ENCODE data around the gene NT5DC1.

Gene NT5DC1

GRCh38 chr6:116078945-116079344 lies 21.7 kb upstream of the NT5DC1 start:
- TF ChIP-seq CTCF (IDR thresholded peaks at IDR 0.05; ENCODE audit: low read depth, low read length, missing control alignments), result no peak
- Histone ChIP-seq H3K27ac (no peak overlapping the region), H3K36me3 (replicated peaks) (no peaks in the 10 kb centered on the region), H3K4me3 (ENCODE audit: low read depth, low read length) (no peak overlapping the region), H3K27me3 (replicated peaks) (no peaks in the 10 kb centered on the region)
- no peak for DNase-seq
- in situ Hi-C loops (cut with HindIII; ENCODE audit: low pct_ligation_motif_present, low sequenced_read_pairs), result no loop called here

DNA sequence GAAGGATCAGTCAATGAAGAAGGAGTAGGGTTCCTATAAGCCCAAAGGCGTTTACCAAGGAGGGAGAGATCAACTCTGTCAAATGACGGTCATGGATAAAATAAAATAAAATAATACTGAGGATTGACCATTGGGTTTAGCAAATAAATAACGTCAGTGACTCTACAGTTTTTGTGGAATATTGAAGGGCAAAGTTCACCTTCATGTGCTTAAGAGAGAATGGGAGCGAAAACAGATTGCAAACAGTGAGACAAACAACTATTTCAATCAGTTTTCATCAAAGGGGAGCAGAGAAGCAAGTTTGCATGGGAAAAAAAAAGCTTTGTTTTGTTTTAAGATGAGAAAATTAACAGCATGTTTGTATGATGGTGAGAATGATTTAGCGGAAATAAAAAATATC lies 17.6 kb upstream of the NT5DC1 start:
- Histone ChIP-seq H3K4me3 (ENCODE audit: low read depth, low read length) (no peak overlapping the region), H3K36me3 (replicated peaks) (no peaks in the 10 kb centered on the region), H3K27ac (no peak overlapping the region), H3K27me3 (replicated peaks) (no peaks in the 10 kb centered on the region)
- in situ Hi-C loops (cut with HindIII; ENCODE audit: low pct_ligation_motif_present, low sequenced_read_pairs), result no loop called here
- no peak for DNase-seq
- no peak for TF ChIP-seq CTCF (IDR thresholded peaks at IDR 0.05; ENCODE audit: low read depth, low read length, missing control alignments)

DNA sequence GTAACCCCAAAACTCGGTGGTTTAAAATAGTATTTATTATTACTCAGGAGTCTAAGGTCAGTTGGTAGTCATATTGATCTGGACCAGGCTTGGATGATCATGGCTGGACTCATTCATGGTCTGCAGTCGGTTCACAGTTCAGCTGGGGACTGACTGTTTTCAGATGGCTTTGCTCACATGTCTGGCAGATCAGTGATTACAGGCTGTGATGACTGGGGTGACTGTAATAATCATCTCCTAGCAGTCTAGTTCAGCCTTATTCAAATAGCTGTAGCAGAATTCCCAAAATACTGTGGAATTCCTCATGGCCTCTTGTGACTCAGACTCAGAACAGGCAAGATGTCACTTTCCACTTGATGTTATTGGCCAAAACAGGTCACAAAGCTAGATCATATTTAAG lies 16.4 kb upstream of the NT5DC1 start:
- H3K36me3 ChIP-seq (replicated peaks), result no peaks in the 10 kb centered on the region
- in situ Hi-C loops (cut with HindIII; ENCODE audit: low pct_ligation_motif_present, low sequenced_read_pairs), result no loop called here
- TF ChIP-seq CTCF (IDR thresholded peaks at IDR 0.05; ENCODE audit: low read depth, low read length, missing control alignments), result no peak
- no peak overlapping the region for H3K4me3 ChIP-seq (ENCODE audit: low read depth, low read length)
- no peak for DNase-seq
- no peaks in the 10 kb centered on the region for H3K27me3 ChIP-seq (replicated peaks)
- no peak overlapping the region for H3K27ac ChIP-seq

DNA sequence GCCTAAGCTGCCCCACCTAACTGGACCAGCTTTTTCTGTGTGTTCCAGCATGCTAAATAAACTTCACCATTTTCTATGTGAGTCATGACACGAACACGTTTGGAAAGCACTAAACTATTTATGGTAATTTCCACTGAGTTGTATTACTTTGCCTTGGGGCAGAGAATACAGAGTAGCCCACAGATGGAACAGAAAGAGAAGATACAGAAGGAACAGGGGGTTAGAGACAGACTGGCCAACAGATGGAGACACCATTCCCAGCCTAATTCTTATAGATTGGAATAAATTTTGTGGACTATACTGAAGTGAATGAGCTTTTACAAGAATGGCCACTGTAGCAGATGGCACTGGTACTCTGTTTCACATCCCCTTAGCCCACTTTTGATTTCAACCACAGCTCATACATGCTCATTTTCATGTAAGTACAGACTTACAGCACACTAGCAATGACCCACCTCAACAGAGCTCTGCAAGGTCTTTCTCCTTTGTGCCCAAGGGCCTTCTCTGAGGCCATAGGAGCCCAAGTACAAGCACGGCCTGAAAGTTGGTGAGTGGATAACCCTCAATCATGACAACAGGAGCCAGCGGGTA lies 13.1 kb upstream of the NT5DC1 start:
- H3K27me3 ChIP-seq (replicated peaks), result no peaks in the 10 kb centered on the region
- in situ Hi-C loops (cut with HindIII; ENCODE audit: low pct_ligation_motif_present, low sequenced_read_pairs), result no loop called here
- H3K4me3 ChIP-seq (ENCODE audit: low read depth, low read length), result no peak overlapping the region
- H3K36me3 ChIP-seq (replicated peaks), result no peaks in the 10 kb centered on the region
- no peak overlapping the region for H3K27ac ChIP-seq
- no peak for TF ChIP-seq CTCF (IDR thresholded peaks at IDR 0.05; ENCODE audit: low read depth, low read length, missing control alignments)
- DNase-seq, result peak; percentile 28

- no peak overlapping the region for H3K27ac ChIP-seq
- in situ Hi-C loops (cut with HindIII; ENCODE audit: low pct_ligation_motif_present, low sequenced_read_pairs), result no loop called here
- no peak for TF ChIP-seq CTCF (IDR thresholded peaks at IDR 0.05; ENCODE audit: low read depth, low read length, missing control alignments)
- no peak overlapping the region for H3K4me3 ChIP-seq (ENCODE audit: low read depth, low read length)
- DNase-seq, result peak; percentile 13
- no peaks in the 10 kb centered on the region for H3K36me3 ChIP-seq (replicated peaks)
- H3K27me3 ChIP-seq (replicated peaks), result no peaks in the 10 kb centered on the region
Observed at GRCh38 chr6:116088946-116089345, 11.7 kb upstream of the NT5DC1 start.

GRCh38 chr6:116090251-116090650 lies 10.4 kb upstream of the NT5DC1 start:
- H3K4me3 ChIP-seq (ENCODE audit: low read depth, low read length), result no peak overlapping the region
- H3K27me3 ChIP-seq (replicated peaks), result no peaks in the 10 kb centered on the region
- no peak for TF ChIP-seq CTCF (IDR thresholded peaks at IDR 0.05; ENCODE audit: low read depth, low read length, missing control alignments)
- no peak for DNase-seq
- H3K27ac ChIP-seq, result no peak overlapping the region
- in situ Hi-C loops (cut with HindIII; ENCODE audit: low pct_ligation_motif_present, low sequenced_read_pairs), result no loop called here
- no peaks in the 10 kb centered on the region for H3K36me3 ChIP-seq (replicated peaks)

Data from brain microvascular endothelial cell (primary cell).